GM12878 (cell line): ENCODE results near the gene PLS3. TPM values are rescaled to one million over a fixed set of nuclear protein-coding genes. Genes with fewer than 3 reads are reported as not detected.

Experiments used
- ATAC-seq: fragments of 200-7000 bp; cut with Tn5 transposase; 3 replicates; pipeline ENCODE4 v1.9.1; 2020; ENCODE audit warnings: mild to moderate bottlenecking, moderate library complexity
- BruUV-seq: library from RNA; stranded (reverse); fragments of 400-500 nt; replicated peaks from 2 replicates; lab custom pipeline; 2021; lab: Mats Ljungman, UMichigan
- CTCF ChIA-PET: fragments of 300-600 bp; sonication (Branson Sonifier 250); formaldehyde crosslinking; extraction: SDS; loops from one replicate; lab custom pipeline; 2021; ENCODE audit warnings: inconsistent platforms; lab: Yijun Ruan, JAX
- POLR2A ChIA-PET: fragments of 350-600 bp; formaldehyde crosslinking; extraction: SDS; loops from one replicate; lab custom pipeline; 2021; ENCODE audit warnings: inconsistent platforms; lab: Charles Lee
- RAD21 ChIA-PET: fragments of 300-600 bp; sonication (Branson Sonifier 250); formaldehyde crosslinking; loops from one replicate; lab custom pipeline; 2023; ENCODE audit warnings: antibody characterized with exemption; ENCODE audit not compliant: unreplicated experiment; lab: Charles Lee
- SMC1A ChIA-PET: fragments of 300-600 bp; sonication (Branson Sonifier 250); formaldehyde crosslinking; loops from one replicate; lab custom pipeline; 2023; ENCODE audit not compliant: unreplicated experiment, uncharacterized antibody; lab: Charles Lee
- DNase-seq: peaks from one replicate; pipeline ENCODE4 v3.0.0-alpha.2; 2011; ENCODE audit warnings: low read depth, low spot score
- FAIRE-seq: peaks from 3 replicates; lab custom pipeline; 2011; peaks lifted over from hg19 to GRCh38; lab: Jason Lieb, UNC
- H2AFZ ChIP-seq: 2 replicates; pipeline ENCODE4 v1.6.0; 2011; ENCODE audit warnings: low read depth, low read length, control low read depth; ENCODE audit not compliant: control insufficient read depth
- H3K27ac ChIP-seq: 2 replicates; pipeline ENCODE4 v1.5.1; 2011; ENCODE audit warnings: control low read depth; ENCODE audit not compliant: control insufficient read depth, insufficient read depth
- H3K27me3 ChIP-seq, 2 experiments: replicated peaks in 1 of 2; 2 replicates each; pipeline versions ENCODE4 v1.6.0 to v1.6.1; 2011; ENCODE audit warnings: low read length in 1 of 2; ENCODE audit not compliant: control insufficient read depth in 2 of 2, insufficient read depth in 2 of 2
- H3K36me3 ChIP-seq, 2 experiments: 2 replicates each; pipeline ENCODE4 v1.5.1; 2011; ENCODE audit warnings: low read length in 1 of 2; ENCODE audit not compliant: control insufficient read depth in 2 of 2, insufficient read depth in 2 of 2
- H3K4me1 ChIP-seq: 2 replicates; pipeline ENCODE4 v1.6.1; 2011; ENCODE audit warnings: mild to moderate bottlenecking, low read length, moderate library complexity, mixed read lengths; ENCODE audit not compliant: control insufficient read depth, insufficient read depth
- H3K4me2 ChIP-seq: 2 replicates; pipeline ENCODE4 v1.6.0; 2011; ENCODE audit warnings: control low read depth; ENCODE audit not compliant: control insufficient read depth, insufficient read depth
- H3K4me3 ChIP-seq: fragments of 200-600 bp; sonication (generic); 2 replicates; pipeline ENCODE4 v1.5.1; 2016
- H3K79me2 ChIP-seq: 2 replicates; pipeline ENCODE4 v1.6.0; 2011; ENCODE audit warnings: low read length; ENCODE audit not compliant: control insufficient read depth, insufficient read depth
- H3K9ac ChIP-seq: 2 replicates; pipeline ENCODE4 v1.8.0; 2011; ENCODE audit warnings: low read length, control low read depth, mixed read lengths; ENCODE audit not compliant: control insufficient read depth, insufficient read depth
- H3K9me3 ChIP-seq: replicated peaks from 3 replicates; pipeline ENCODE4 v1.5.1; 2011; ENCODE audit warnings: mild to moderate bottlenecking, low read length; ENCODE audit not compliant: control insufficient read depth, insufficient read depth
- H4K20me1 ChIP-seq: 2 replicates; pipeline ENCODE4 v1.6.0; 2011; ENCODE audit not compliant: control insufficient read depth, insufficient read depth
- CEBPZ ChIP-seq: fragments of 150-350 bp; IDR thresholded peaks from 2 replicates; pipeline ENCODE4 v1.6.1; 2016; ENCODE audit warnings: low read depth, low read length
- EED ChIP-seq: sonication (generic); IDR thresholded peaks from 2 replicates; pipeline ENCODE4 v1.6.1; 2016; ENCODE audit warnings: antibody characterized with exemption, low read depth
- GABPA ChIP-seq: IDR thresholded peaks from 2 replicates; pipeline ENCODE4 v1.6.1; 2014; ENCODE audit warnings: antibody characterized with exemption, low read depth, mild to moderate bottlenecking, inconsistent platforms
- MEF2A ChIP-seq: IDR thresholded peaks from 2 replicates; pipeline ENCODE4 v1.6.1; 2011; ENCODE audit warnings: low read depth, mild to moderate bottlenecking, low read length, moderate library complexity; ENCODE audit not compliant: insufficient read depth
- NR2F1 ChIP-seq: fragments of 450-650 bp; conservative IDR thresholded peaks from 2 replicates; pipeline ENCODE4 v1.6.1; 2017; ENCODE audit warnings: mild to moderate bottlenecking
- PAX5 ChIP-seq: IDR thresholded peaks from 2 replicates; pipeline ENCODE4 v1.6.1; 2011; ENCODE audit warnings: low read depth, low read length, borderline replicate concordance
- POLR2AphosphoS2 ChIP-seq: IDR thresholded peaks from 2 replicates; pipeline ENCODE4 v1.6.1; 2011; ENCODE audit warnings: low read depth, mild to moderate bottlenecking, low read length, improper control_type of control experiment, moderate library complexity
- RAD51 ChIP-seq: fragments of 450-650 bp; IDR thresholded peaks from 2 replicates; pipeline ENCODE4 v1.6.1; 2016; ENCODE audit warnings: moderate library complexity, mild to moderate bottlenecking, inconsistent platforms
- RFX5 ChIP-seq: IDR thresholded peaks from 2 replicates; pipeline ENCODE4 v1.6.1; 2011; ENCODE audit warnings: low read depth, low read length, improper control_type of control experiment
- SUZ12 ChIP-seq: fragments of 200-600 bp; sonication (generic); IDR thresholded peaks from one replicate; pipeline ENCODE4 v1.6.1; 2018; ENCODE audit warnings: antibody characterized with exemption, mild to moderate bottlenecking; ENCODE audit not compliant: unreplicated experiment
- TARDBP ChIP-seq: IDR thresholded peaks from 2 replicates; pipeline ENCODE4 v1.6.1; 2016; ENCODE audit warnings: borderline replicate concordance
- TCF3 ChIP-seq: IDR thresholded peaks from 2 replicates; pipeline ENCODE4 v1.6.1; 2012; ENCODE audit warnings: low read depth, mild to moderate bottlenecking, low read length, borderline replicate concordance; ENCODE audit not compliant: insufficient read depth
- USF1 ChIP-seq: IDR thresholded peaks from 2 replicates; pipeline ENCODE4 v1.6.1; 2011; ENCODE audit warnings: borderline replicate concordance, low read depth, mild to moderate bottlenecking, moderate library complexity, mixed read lengths, low read length; ENCODE audit not compliant: insufficient read depth; ENCODE audit errors: extremely low read length
- ZNF622 ChIP-seq: fragments of 450-650 bp; IDR thresholded peaks from 2 replicates; pipeline ENCODE4 v1.6.1; 2017; ENCODE audit warnings: mild to moderate bottlenecking, inconsistent platforms
- WGBS: methylation state at CpG from one replicate; pipeline ENCODE4 v1.1.6; 2016; ENCODE audit warnings: low lambda C conversion rate; ENCODE audit not compliant: insufficient replicate concordance, insufficient coverage; ENCODE audit errors: missing lambda C conversion rate; 5-methylcytosine and 5-hydroxymethylcytosine counted together
- in situ Hi-C: fragments of 300-500 bp; cut with MboI; formaldehyde crosslinking; loops from 9 replicates; pipeline ENCODE4 v1.14.3; 2018; ENCODE audit warnings: mixed read lengths
- intact Hi-C: fragments of 100-400 bp; cut with micrococcal nuclease; formaldehyde crosslinking; loops from one replicate; pipeline ENCODE4 v1.14.2; 2022; ENCODE audit not compliant: unreplicated experiment
- polyA plus RNA-seq, 11 experiments: library from polyadenylated mRNA; depleted of rRNA in 4 of 11; unstranded in 6 of 11; stranded (reverse) in 5 of 11; fragments of >200 nt; fragmentation: Nextera tagmentation in 4 of 11; fragmentation: Illumina TruSeq in 1 of 11; extraction: Ambion mirVana in 4 of 11; extraction: Trizol in 1 of 11; gene quantifications; 1 replicate in 1 of 11; 2 replicates in 10 of 11; pipeline versions ENCODE4 v1.2.1 to v1.2.3, GENCODE V29; 2011 to 2016; ENCODE audit warnings: inconsistent platforms in 2 of 11, missing spikeins in 2 of 11, low read depth in 1 of 11
- total RNA-seq, 4 experiments: library from RNA; depleted of rRNA in 3 of 4; stranded (reverse); fragments of >200 nt in 3 of 4; fragmentation: Illumina TruSeq in 1 of 4; extraction: Trizol in 1 of 4; gene quantifications; 2 replicates each; pipeline versions ENCODE4 v1.2.1 to v1.2.3, GENCODE V29; 2013 to 2021

Gene PLS3
- total and polyA plus RNA-seq, 10 of the 15 experiments (the other 5 are each of a cell fraction or from before 2014, with no cell fraction given): 47.6 to 236 (median 174) TPM

DNA sequence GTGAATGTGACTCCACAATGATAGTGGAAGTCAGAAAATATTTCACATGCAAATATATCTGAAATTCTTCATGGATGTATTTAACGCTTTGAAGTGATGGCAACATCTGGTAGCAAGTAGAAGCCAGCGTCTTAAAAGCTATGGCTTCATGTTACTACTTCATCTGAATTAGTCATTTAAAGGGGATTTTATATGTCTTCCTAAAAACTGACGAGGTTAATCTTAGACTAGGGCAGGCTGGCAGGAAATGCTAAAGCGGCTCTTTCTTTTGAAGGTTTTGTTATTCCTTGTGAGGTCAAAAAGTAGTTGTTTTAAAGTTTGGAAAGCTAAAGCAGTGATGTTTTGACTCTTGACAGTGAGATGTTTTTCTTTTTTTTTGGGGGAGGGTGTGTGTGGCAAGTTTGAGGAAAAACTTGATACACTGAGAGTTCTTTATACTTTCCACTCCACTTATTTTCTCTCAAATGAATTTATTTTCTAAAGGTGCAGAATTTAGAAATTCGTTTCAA, 22.6 kb downstream of the PLS3 start:
- FAIRE-seq: no peak
- CTCF ChIA-PET: interaction anchor here (1.2 to 2.5 kb wide), 6 partner anchors 9 to 253 kb away, joined by 3 to 11 read pairs (median 6); no protein-coding TSS in a partner anchor

More for the DNA sequence above, 22.6 kb downstream of the PLS3 start:
- H4K20me1 ChIP-seq: no peaks in the 10 kb centered on the region
- no peak overlapping the region; the same call in 1 of the 2 replicates for H3K27ac ChIP-seq
- ChIA-PET RAD21 (interaction anchor here (0.8 to 4.4 kb wide), 7 partner anchors 10 to 221 kb away, joined by 3 to 38 read pairs (median 9); no protein-coding TSS in a partner anchor), SMC1A (interaction anchor here (1.1 to 4.2 kb wide), 14 partner anchors 9 to 252 kb away, joined by 3 to 27 read pairs (median 6); no protein-coding TSS in a partner anchor), POLR2A (interaction anchor here (1.3 to 2.2 kb wide), 2 partner anchors 10 to 20 kb away, joined by 13 to 14 read pairs; no protein-coding TSS in a partner anchor)
- H3K79me2 ChIP-seq: no peaks in the 10 kb centered on the region; the same call in 1 of the 2 replicates
- no peak overlapping the region for H3K4me2 ChIP-seq
- no peak overlapping the region for H3K4me3 ChIP-seq
- intact Hi-C loops (no loop called here), in situ Hi-C loops (no loop called here)
- no peaks in the 10 kb centered on the region for H3K9me3 ChIP-seq
- H3K27me3 ChIP-seq: no peaks in the 10 kb centered on the region
- DNase-seq (no peak), ATAC-seq (peak; percentile 23; the same call in 2 of the 3 replicates)
- H3K4me1 ChIP-seq: no peaks in the 10 kb centered on the region
- no peak overlapping the region for H3K9ac ChIP-seq
- BruUV-seq: no TSS peak
- H2AFZ ChIP-seq: no peak overlapping the region; the same call in 1 of the 2 replicates
- TF ChIP-seq GABPA (no peak), NR2F1 (no peak), CEBPZ (no peak), EED (no peak), USF1 (no peak), TCF3 (no peak), TARDBP (no peak), RAD51 (no peak), PAX5 (no peak), POLR2AphosphoS2 (no peak), ZNF622 (no peak), MEF2A (no peak), RFX5 (no peak), SUZ12 (no peak)
- H3K36me3 ChIP-seq: no peaks in the 10 kb centered on the region
- WGBS: 10% methylated on average over 5 of the region's 5 CpGs
